ENCODE data around the gene LCLAT1. TPM values are rescaled to one million over a fixed set of nuclear protein-coding genes. Genes with fewer than 3 reads are reported as not detected.

The LCLAT1 gene
- total and polyA plus RNA-seq, 2 of the 4 experiments (the other 2 are of a cell fraction), result 7.5 to 11.5 TPM

DNA sequence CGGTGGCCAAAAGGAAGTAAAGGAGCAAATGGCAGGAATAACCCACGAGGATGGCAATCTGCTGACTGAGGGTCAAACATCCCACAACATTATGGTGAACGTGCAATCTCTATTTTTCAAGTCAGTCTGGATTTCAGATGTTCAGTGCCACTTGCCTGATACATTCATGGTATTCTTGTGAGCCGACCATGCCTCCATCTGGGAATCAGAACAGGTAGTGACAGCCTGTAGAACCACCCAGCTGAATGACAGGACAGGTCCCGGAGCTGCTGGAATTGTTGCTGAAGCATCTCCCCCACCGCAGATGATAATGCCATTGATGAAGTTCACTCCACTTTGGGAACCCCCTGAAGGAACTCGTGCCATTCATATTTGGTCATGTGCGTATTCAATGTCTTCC, 237.0 kb downstream of the LCLAT1 start:
- no peaks in the 10 kb centered on the region for H3K27me3 ChIP-seq (ENCODE audit: control insufficient read depth, insufficient read depth, low read length)
- no peak overlapping the region for H3K14ac ChIP-seq (replicated peaks; ENCODE audit: low read depth, low read length)
- ChIA-PET CTCF (no interaction called here), POLR2A (ENCODE audit: unreplicated experiment) (no interaction called here)
- H3K4me1 ChIP-seq (ENCODE audit: control insufficient read depth, insufficient read depth, low read length), result peaks cover 1% of the 10 kb centered on the region; the same call in 1 of the 2 replicates
- H3K4me3 ChIP-seq (ENCODE audit: insufficient read depth, low read depth, low read length), result no peak overlapping the region
- no peaks in the 10 kb centered on the region for H3K79me1 ChIP-seq (ENCODE audit: low read depth in 1 of 2, low read length in 2 of 2)
- 93% methylated on average over 3 of the region's 8 CpGs; no CpG with 5 or more reads in 1 of the 2 experiments for WGBS, 2 experiments (ENCODE audit: extremely low coverage in 2 of 2, insufficient read length in 1 of 2)
- no peak overlapping the region for H2AK9ac ChIP-seq (replicated peaks; ENCODE audit: low read depth, low read length, poor library complexity)
- no peak overlapping the region for H3K23ac ChIP-seq (ENCODE audit: low read depth, low read length)
- BruUV-seq (replicated peaks), result no TSS peak
- dilution Hi-C loops (cut with HindIII; ENCODE audit: low sequenced_read_pairs, unreplicated experiment), result no loop called here
- DNase-seq, result no peak
- no peak overlapping the region for H3K4me2 ChIP-seq (ENCODE audit: low read depth, low read length)
- no peak overlapping the region for H3K18ac ChIP-seq (ENCODE audit: low read depth, low read length)
- TF ChIP-seq CHD1 (IDR thresholded peaks at IDR 0.05; ENCODE audit: low read depth, low read length) (no peak), BHLHE40 (IDR thresholded peaks at IDR 0.05; ENCODE audit: low read depth, low read length) (no peak), FOS (IDR thresholded peaks at IDR 0.05; ENCODE audit: low read depth, low read length) (no peak), NFE2L2 (IDR thresholded peaks at IDR 0.05; ENCODE audit: low read depth, low read length) (no peak), SMC3 (IDR thresholded peaks at IDR 0.05; ENCODE audit: low read depth, low read length) (no peak), POLR2A (IDR thresholded peaks at IDR 0.05; ENCODE audit: low read depth, low read length) (no peak), RCOR1 (IDR thresholded peaks at IDR 0.05; ENCODE audit: insufficient replicate concordance, low read length) (no peak), MXI1 (IDR thresholded peaks at IDR 0.05; ENCODE audit: borderline replicate concordance, low read depth, low read length) (no peak), CEBPB (IDR thresholded peaks at IDR 0.05; ENCODE audit: low read depth, low read length) (no peak), RAD21 (IDR thresholded peaks at IDR 0.05; ENCODE audit: low read length) (no peak), ELK1 (IDR thresholded peaks at IDR 0.05; ENCODE audit: borderline replicate concordance, low read depth, low read length) (no peak), MAZ (IDR thresholded peaks at IDR 0.05; ENCODE audit: borderline replicate concordance, low read depth, low read length) (no peak)
- no peak overlapping the region for H2AK5ac ChIP-seq (ENCODE audit: low read depth, low read length)
- no peak overlapping the region for H4K91ac ChIP-seq (ENCODE audit: insufficient read depth, low read depth, low read length)
- no peak overlapping the region for H2BK120ac ChIP-seq (ENCODE audit: low read depth, low read length)
- H2BK15ac ChIP-seq (ENCODE audit: low read depth, low read length), result peak overlapping the region; percentile 57; the same call in 1 of the 3 replicates
- H3K9ac ChIP-seq (ENCODE audit: low read depth, low read length), result no peak overlapping the region
- no peak overlapping the region for H3K56ac ChIP-seq (ENCODE audit: extremely low read depth, insufficient read depth, low read length)
- no peak overlapping the region for H4K8ac ChIP-seq (ENCODE audit: low read depth in 2 of 2, low read length in 2 of 2)
- H3K9me1 ChIP-seq (ENCODE audit: insufficient read depth, low read length), result peaks cover 3% of the 10 kb centered on the region; the same call in 1 of the 2 replicates
- ATAC-seq (ENCODE audit: low read depth), result no peak
- no peak overlapping the region for H3K4ac ChIP-seq (ENCODE audit: low read depth, low read length)
- H2AFZ ChIP-seq (replicated peaks; ENCODE audit: low read length, poor library complexity), result no peak overlapping the region
- no peaks in the 10 kb centered on the region for H4K20me1 ChIP-seq (ENCODE audit: insufficient read depth, low read length)
- intact Hi-C loops (cut with micrococcal nuclease), result no loop called here
- no peak overlapping the region for H4K5ac ChIP-seq (ENCODE audit: low read depth, low read length)
- H3K9me3 ChIP-seq (ENCODE audit: control insufficient read depth, insufficient read depth, low read length), result no peaks in the 10 kb centered on the region
- H2BK20ac ChIP-seq (ENCODE audit: low read depth, low read length), result no peak overlapping the region
- H3K36me3 ChIP-seq (ENCODE audit: control insufficient read depth, insufficient read depth, low read length), result no peaks in the 10 kb centered on the region
- H3K27ac ChIP-seq (ENCODE audit: insufficient read depth, low read length), result no peak overlapping the region
- no peak overlapping the region for H2BK5ac ChIP-seq (ENCODE audit: low read depth, low read length, poor library complexity, severe bottlenecking)
- in situ Hi-C loops (cut with MboI; ENCODE audit: low sequenced_read_pairs), result no loop called here
